Gastrocnemius medialis (tissue), 4 donors: ENCODE measurements around the gene SLC24A3. TPM values are rescaled to one million over a fixed set of nuclear protein-coding genes. Genes with fewer than 3 reads are reported as not detected.

Experiments used
- ATAC-seq, 2 donors: fragments of 150-250 bp; one replicate each; pipeline ENCODE4 v1.9.1; 2016
- DNase-seq, 2 donors: peaks; one replicate each; pipeline ENCODE4 v3.0.0-alpha.2; 2019
- H3K27ac ChIP-seq, 4 donors: fragments of 200-600 bp; sonication (generic); 1 replicate in 1 of 4; 2 replicates in 3 of 4; pipeline ENCODE4 v1.5.1; 2016 to 2018; ENCODE audit warnings: mild to moderate bottlenecking in 2 of 4, moderate library complexity in 1 of 4
- H3K27me3 ChIP-seq, 3 donors: fragments of 200-600 bp; sonication (generic) in 2 of 3; 1 replicate in 1 of 3; 2 replicates in 2 of 3; pipeline versions ENCODE4 v1.5.1 to v1.6.0; 2016 to 2019; ENCODE audit warnings: mild to moderate bottlenecking in 1 of 3, moderate library complexity in 1 of 3
- H3K36me3 ChIP-seq, 2 donors: fragments of 200-600 bp; sonication (generic) in 1 of 2; one replicate each; pipeline ENCODE4 v1.5.1; 2017 to 2018
- H3K4me1 ChIP-seq, 2 donors: fragments of 200-600 bp; sonication (generic) in 1 of 2; one replicate each; pipeline ENCODE4 v1.5.1; 2016 to 2017; ENCODE audit warnings: mild to moderate bottlenecking in 2 of 2
- H3K4me3 ChIP-seq, 4 donors: fragments of 200-600 bp; sonication (generic) in 3 of 4; 1 replicate in 1 of 4; 2 replicates in 3 of 4; pipeline ENCODE4 v1.5.1; 2016 to 2019; ENCODE audit warnings: mild to moderate bottlenecking in 2 of 4
- H3K9me3 ChIP-seq, 3 donors: fragments of 200-600 bp; sonication (generic) in 2 of 3; 1 replicate in 1 of 3; 2 replicates in 2 of 3; pipeline ENCODE4 v1.5.1; 2016 to 2019
- CTCF ChIP-seq, 5 experiments: fragments of 450-650 bp in 3 of 5; fragments of 200-600 bp in 2 of 5; sonication (generic) in 2 of 5; IDR thresholded peaks in 4 of 5; conservative IDR thresholded peaks in 1 of 5; 1 replicate in 4 of 5; 2 replicates in 1 of 5; pipeline ENCODE4 v1.5.1; 2016 to 2019; ENCODE audit warnings: antibody characterized with exemption in 5 of 5, mild to moderate bottlenecking in 3 of 5, moderate library complexity in 3 of 5
- POLR2A ChIP-seq, 2 donors: fragments of 450-650 bp; IDR thresholded peaks; one replicate each; pipeline ENCODE4 v1.6.1; 2017; ENCODE audit warnings: antibody characterized with exemption in 2 of 2, mild to moderate bottlenecking in 2 of 2, moderate library complexity in 2 of 2
- in situ Hi-C, 4 donors: fragments of 200-750 bp; cut with MboI; loops; one replicate each; pipeline versions ENCODE4 v1.15.0 to v1.8.0; 2017; ENCODE audit warnings: low sequenced_read_pairs in 4 of 4
- intact Hi-C: fragments of 100-400 bp; cut with DNase I; formaldehyde crosslinking; loops from one replicate; pipeline ENCODE4 v1.15.1; 2023; ENCODE audit warnings: low total_unique reads
- total RNA-seq, 4 donors: library from RNA; depleted of rRNA; stranded (reverse); fragments of >200 nt; gene quantifications; one replicate each; pipeline versions ENCODE4 v1.1.0 to v1.2.3, GENCODE V29; 2016

SLC24A3 gene
- total RNA-seq, 4 donors from 2014 or later = 3.3 to 7.8 (median 6.7) TPM

GRCh38 chr20:19683822-19684221 lies 471.4 kb downstream of the SLC24A3 start:
- no peaks in the 10 kb centered on the region for H3K36me3 ChIP-seq
- intact Hi-C loops (no loop called here), in situ Hi-C loops (loop anchor here in 2 of 4 donors (10.0 to 25.0 kb wide), 3 partner anchors 101 to 203 kb away; no protein-coding TSS in a partner anchor)
- DNase-seq (no peak), ATAC-seq (no peak)
- TF ChIP-seq POLR2A (IDR thresholded peaks at IDR 0.05) = no peak
- no peak for TF ChIP-seq CTCF (IDR thresholded peaks at IDR 0.05 in 4 of 5, conservative IDR thresholded peaks at IDR 0.05 in 1 of 5)
- H3K4me1 ChIP-seq = peaks cover 6 to 7% of the 10 kb centered on the region in 2 donors
- H3K9me3 ChIP-seq = no peaks in the 10 kb centered on the region
- H3K27ac ChIP-seq = no peak overlapping the region
- no peak overlapping the region for H3K4me3 ChIP-seq
- H3K27me3 ChIP-seq = no peaks in the 10 kb centered on the region

GRCh38 chr20:19688031-19688806 lies 475.8 kb downstream of the SLC24A3 start:
- Histone ChIP-seq H3K4me3 (no peak overlapping the region), H3K27me3 (no peaks in the 10 kb centered on the region), H3K4me1 (peaks cover 13 to 21% of the 10 kb centered on the region in 2 donors), H3K36me3 (no peaks in the 10 kb centered on the region), H3K9me3 (no peaks in the 10 kb centered on the region), H3K27ac (peak overlapping the region in 3 of 4 donors; percentile 25 to 64 (median 29))
- TF ChIP-seq POLR2A (IDR thresholded peaks at IDR 0.05) (no peak), CTCF (IDR thresholded peaks at IDR 0.05 in 4 of 5, conservative IDR thresholded peaks at IDR 0.05 in 1 of 5) (peak; percentile 57 to 77 (median 64))
- ATAC-seq (peak; percentile 88 to 89), DNase-seq (peak; percentile 74 to 80)
- in situ Hi-C loops (loop anchor here in 2 of 4 donors (10.0 to 25.0 kb wide), 3 partner anchors 97 to 199 kb away; no protein-coding TSS in a partner anchor), intact Hi-C loops (loop anchor here (2.0 kb wide), 1 partner anchor 307 kb away; no protein-coding TSS in a partner anchor)

- intact Hi-C loops = loop anchor here (2.0 to 5.0 kb wide), 4 partner anchors 44 to 232 kb away; no protein-coding TSS in a partner anchor
- no peak for ATAC-seq
These were observed 478.0 kb downstream of the SLC24A3 start for GRCh38 chr20:19690462-19690861.

GRCh38 chr20:19691125-19691524 lies 478.7 kb downstream of the SLC24A3 start:
- Histone ChIP-seq H3K36me3 (no peaks in the 10 kb centered on the region), H3K27ac (peak overlapping the region; percentile 56 to 77 (median 72)), H3K4me3 (no peak overlapping the region), H3K27me3 (no peaks in the 10 kb centered on the region), H3K4me1 (peaks cover 21 to 23% of the 10 kb centered on the region in 2 donors), H3K9me3 (no peaks in the 10 kb centered on the region)
- TF ChIP-seq CTCF (IDR thresholded peaks at IDR 0.05 in 4 of 5, conservative IDR thresholded peaks at IDR 0.05 in 1 of 5) (no peak), POLR2A (IDR thresholded peaks at IDR 0.05) (no peak)
- DNase-seq (peak; percentile 21 to 44), ATAC-seq (peak; percentile 55 to 60)
- intact Hi-C loops = loop anchor here (2.0 to 5.0 kb wide), 4 partner anchors 44 to 231 kb away; no protein-coding TSS in a partner anchor
- in situ Hi-C loops = loop anchor here in 3 of 4 donors (5.0 to 25.0 kb wide), 5 partner anchors 64 to 306 kb away; partner anchors contain the start of gene RIN2 (in 1 of the 3)

More at GRCh38 chr20:19690462-19690861, 478.0 kb downstream of the SLC24A3 start:
- TF ChIP-seq POLR2A (IDR thresholded peaks at IDR 0.05) (no peak), CTCF (IDR thresholded peaks at IDR 0.05 in 4 of 5, conservative IDR thresholded peaks at IDR 0.05 in 1 of 5) (no peak)
- Histone ChIP-seq H3K4me1 (peaks cover 21 to 23% of the 10 kb centered on the region in 2 donors), H3K27me3 (no peaks in the 10 kb centered on the region), H3K4me3 (no peak overlapping the region), H3K36me3 (no peaks in the 10 kb centered on the region), H3K27ac (peak overlapping the region in 3 of 4 donors; percentile 56 to 77 (median 76)), H3K9me3 (no peaks in the 10 kb centered on the region)
- in situ Hi-C loops = loop anchor here in 3 of 4 donors (5.0 to 25.0 kb wide), 5 partner anchors 64 to 307 kb away; partner anchors contain the start of gene RIN2 (in 1 of the 3)
- no peak for DNase-seq
